Natural killer cell (primary cell): ENCODE data around the gene ABCA8. TPM values are rescaled to one million over a fixed set of nuclear protein-coding genes. Genes with fewer than 3 reads are reported as not detected.

Source experiments
- ATAC-seq, 3 donors: fragments of 150-1000 bp in 2 of 3; fragments of 200-7000 bp in 1 of 3; cut with Tn5 transposase; 1 replicate in 1 of 3; 2 replicates in 2 of 3; pipeline ENCODE4 v1.10.0; 2021; ENCODE audit warnings: mild to moderate bottlenecking in 2 of 3, moderate library complexity in 2 of 3
- DNase-seq, 2 donors: peaks; one replicate each; pipeline versions ENCODE4 v3.0.0 to v3.0.0-alpha.2; 2013 to 2021; ENCODE audit warnings: mixed read lengths in 1 of 2
- H3K27ac ChIP-seq: one replicate; pipeline ENCODE4 v1.5.1; 2013; ENCODE audit warnings: mild to moderate bottlenecking, low read length
- H3K27me3 ChIP-seq: one replicate; pipeline ENCODE4 v1.6.1; 2013; ENCODE audit warnings: low read length; ENCODE audit not compliant: control insufficient read depth, insufficient read depth
- H3K36me3 ChIP-seq: one replicate; pipeline ENCODE4 v1.6.1; 2013; ENCODE audit warnings: low read length; ENCODE audit not compliant: control insufficient read depth, insufficient read depth
- H3K4me1 ChIP-seq: one replicate; pipeline ENCODE4 v1.6.1; 2013; ENCODE audit warnings: low read length; ENCODE audit not compliant: control insufficient read depth, insufficient read depth
- H3K4me3 ChIP-seq: one replicate; pipeline ENCODE4 v1.5.1; 2013; ENCODE audit warnings: low read length
- H3K9me3 ChIP-seq: one replicate; pipeline ENCODE4 v1.6.1; 2013; ENCODE audit warnings: low read length; ENCODE audit not compliant: control insufficient read depth, insufficient read depth
- H3K27ac Mint-ChIP-seq, 2 donors: one replicate each; pipeline ENCODE4 v1.8.0; 2022; ENCODE audit warnings: mild to moderate bottlenecking in 2 of 2, mixed read lengths in 2 of 2, moderate library complexity in 1 of 2
- H3K27me3 Mint-ChIP-seq, 2 donors: one replicate each; pipeline ENCODE4 v1.8.0; 2022; ENCODE audit warnings: low read depth in 2 of 2, mixed read lengths in 2 of 2
- H3K36me3 Mint-ChIP-seq: one replicate; pipeline ENCODE4 v1.8.0; 2022; ENCODE audit warnings: mixed read lengths
- H3K4me1 Mint-ChIP-seq, 2 donors: one replicate each; pipeline ENCODE4 v1.8.0; 2022; ENCODE audit warnings: mixed read lengths in 2 of 2
- H3K4me3 Mint-ChIP-seq: one replicate; pipeline ENCODE4 v1.8.0; 2022; ENCODE audit warnings: mild to moderate bottlenecking, moderate library complexity, mixed read lengths
- H3K9me3 Mint-ChIP-seq, 2 donors: one replicate each; pipeline ENCODE4 v1.8.0; 2022; ENCODE audit warnings: mixed read lengths in 2 of 2
- CTCF ChIP-seq: fragments of 200-600 bp; IDR thresholded peaks from one replicate; pipeline ENCODE4 v1.8.0; 2022; ENCODE audit warnings: antibody characterized with exemption
- WGBS: methylation state at CpG from one replicate; pipeline ENCODE4 v1.1.7; 2013; ENCODE audit warnings: missing lambda C conversion rate; ENCODE audit not compliant: insufficient coverage; 5-methylcytosine and 5-hydroxymethylcytosine counted together
- intact Hi-C: fragments of 100-400 bp; cut with micrococcal nuclease; formaldehyde crosslinking; loops from one replicate; pipeline ENCODE4 v1.14.2; 2022
- total RNA-seq, 4 donors: library from RNA; stranded (reverse); fragments of 120-200 nt in 1 of 4; gene quantifications; one replicate each; pipeline versions ENCODE4 v1.2.3 to v1.2.4, GENCODE V29; 2013 to 2022

Gene ABCA8
- total RNA-seq, 3 donors from 2014 or later (not counting 1 experiment from before 2014, with no cell fraction given) = not detected

GRCh38 chr17:68840073-68840472 is 115.1 kb downstream of the ABCA8 start:
- Mint-ChIP-seq H3K4me1 (no peaks in the 10 kb centered on the region), H3K9me3 (no peaks in the 10 kb centered on the region), H3K27ac (no peak overlapping the region), H3K36me3 (no peaks in the 10 kb centered on the region), H3K27me3 (peaks cover 8 to 17% of the 10 kb centered on the region in 2 donors), H3K4me3 (no peak overlapping the region)
- TF ChIP-seq CTCF = no peak
- WGBS = 70% methylated on average over 4 of the region's 4 CpGs
- Histone ChIP-seq H3K4me1 (no peaks in the 10 kb centered on the region), H3K27me3 (no peaks in the 10 kb centered on the region), H3K4me3 (no peak overlapping the region), H3K36me3 (no peaks in the 10 kb centered on the region), H3K27ac (no peak overlapping the region), H3K9me3 (no peaks in the 10 kb centered on the region)
- DNase-seq (no peak), ATAC-seq (no peak)
- intact Hi-C loops = no loop called here

DNA sequence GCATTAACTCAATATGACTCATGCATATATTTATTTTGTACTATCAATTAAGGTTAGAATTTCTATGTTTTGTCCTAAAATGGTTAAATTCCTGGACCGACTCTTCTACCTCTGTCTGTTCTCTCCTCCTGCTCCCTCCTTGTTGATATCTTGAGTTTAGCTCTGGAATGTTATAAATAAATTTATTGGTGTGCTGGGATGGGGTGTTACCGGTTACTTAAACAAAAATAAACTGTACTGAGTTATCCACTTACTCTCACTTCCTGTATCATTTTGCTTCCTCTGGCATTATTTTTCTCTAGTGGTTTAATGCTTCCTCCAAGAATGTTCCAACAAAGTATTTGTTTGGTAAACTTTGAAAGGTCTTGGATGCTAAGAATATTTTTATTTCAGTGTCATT is 120.1 kb downstream of the ABCA8 start:
- Mint-ChIP-seq H3K36me3 (no peaks in the 10 kb centered on the region), H3K27me3 (peaks cover 18 to 20% of the 10 kb centered on the region in 2 donors), H3K9me3 (no peaks in the 10 kb centered on the region), H3K4me3 (no peak overlapping the region), H3K4me1 (no peaks in the 10 kb centered on the region), H3K27ac (no peak overlapping the region)
- H3K36me3 ChIP-seq = no peaks in the 10 kb centered on the region
- no peak overlapping the region for H3K27ac ChIP-seq
- H3K27me3 ChIP-seq = peaks cover 2% of the 10 kb centered on the region
- intact Hi-C loops = no loop called here
- no CpG with 5 or more reads among the region's 2 CpGs for WGBS
- H3K4me3 ChIP-seq = no peak overlapping the region
- no peak for ATAC-seq
- DNase-seq = no peak
- no peaks in the 10 kb centered on the region for H3K9me3 ChIP-seq
- no peaks in the 10 kb centered on the region for H3K4me1 ChIP-seq
- no peak for TF ChIP-seq CTCF

- Mint-ChIP-seq H3K27me3 (peaks cover 18 to 20% of the 10 kb centered on the region in 2 donors), H3K4me1 (no peaks in the 10 kb centered on the region), H3K27ac (no peak overlapping the region), H3K36me3 (no peaks in the 10 kb centered on the region), H3K4me3 (no peak overlapping the region), H3K9me3 (no peaks in the 10 kb centered on the region)
- TF ChIP-seq CTCF = no peak
- Histone ChIP-seq H3K4me3 (no peak overlapping the region), H3K36me3 (no peaks in the 10 kb centered on the region), H3K27ac (no peak overlapping the region), H3K9me3 (no peaks in the 10 kb centered on the region), H3K27me3 (peaks cover 2% of the 10 kb centered on the region), H3K4me1 (no peaks in the 10 kb centered on the region)
- no peak for DNase-seq
- intact Hi-C loops = no loop called here
- no peak for ATAC-seq
- WGBS = 100% methylated on average over 1 of the region's 2 CpGs
These were observed 120.8 kb downstream of the ABCA8 start for GRCh38 chr17:68834328-68834836.

DNA sequence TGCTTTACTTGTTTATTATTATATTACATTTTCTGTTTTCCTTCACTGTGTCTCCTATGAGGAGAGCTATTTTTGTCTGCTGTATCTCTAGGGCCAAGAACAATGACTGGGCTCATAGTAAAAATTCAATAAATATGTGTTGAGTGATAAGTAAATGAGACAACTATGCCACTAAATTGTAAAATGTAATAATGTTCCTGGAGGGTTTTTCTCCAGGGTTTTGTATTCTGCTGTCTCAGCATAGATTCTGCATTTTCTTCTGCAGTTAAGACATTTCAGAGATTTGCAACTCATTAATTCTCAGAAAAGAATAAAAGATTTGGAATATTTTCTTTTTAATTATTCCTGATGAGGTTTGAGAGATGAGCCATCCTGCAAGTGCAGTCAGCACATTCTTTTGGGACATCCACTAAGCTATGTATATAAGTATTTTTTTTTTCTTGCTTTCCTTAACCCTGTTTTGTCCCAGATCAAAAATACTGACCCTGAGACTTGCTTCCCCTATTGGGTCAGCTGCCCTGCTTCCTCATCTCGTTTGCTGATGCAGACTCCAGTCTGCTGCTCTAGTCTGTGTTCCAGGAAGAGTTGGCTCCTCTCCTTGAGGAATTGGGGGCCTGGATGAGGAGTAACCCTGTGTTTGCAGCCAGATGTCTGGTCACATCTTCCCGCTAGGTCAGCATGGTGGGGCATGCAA is 122.9 kb downstream of the ABCA8 start:
- Histone ChIP-seq H3K4me1 (no peaks in the 10 kb centered on the region), H3K36me3 (no peaks in the 10 kb centered on the region), H3K27ac (no peak overlapping the region), H3K4me3 (no peak overlapping the region), H3K27me3 (peaks cover 2% of the 10 kb centered on the region), H3K9me3 (no peaks in the 10 kb centered on the region)
- no peak overlapping the region for H3K4me3 Mint-ChIP-seq
- ATAC-seq = no peak
- no peak for DNase-seq
- H3K27me3 Mint-ChIP-seq = peaks cover 16 to 20% of the 10 kb centered on the region in 2 donors
- H3K27ac Mint-ChIP-seq = no peak overlapping the region
- intact Hi-C loops = no loop called here
- TF ChIP-seq CTCF = no peak
- no peaks in the 10 kb centered on the region for H3K9me3 Mint-ChIP-seq
- no peaks in the 10 kb centered on the region for H3K36me3 Mint-ChIP-seq
- 48% methylated on average over 2 of the region's 2 CpGs for WGBS
- H3K4me1 Mint-ChIP-seq = no peaks in the 10 kb centered on the region
